ENCODE data around the gene CPM.

DNA sequence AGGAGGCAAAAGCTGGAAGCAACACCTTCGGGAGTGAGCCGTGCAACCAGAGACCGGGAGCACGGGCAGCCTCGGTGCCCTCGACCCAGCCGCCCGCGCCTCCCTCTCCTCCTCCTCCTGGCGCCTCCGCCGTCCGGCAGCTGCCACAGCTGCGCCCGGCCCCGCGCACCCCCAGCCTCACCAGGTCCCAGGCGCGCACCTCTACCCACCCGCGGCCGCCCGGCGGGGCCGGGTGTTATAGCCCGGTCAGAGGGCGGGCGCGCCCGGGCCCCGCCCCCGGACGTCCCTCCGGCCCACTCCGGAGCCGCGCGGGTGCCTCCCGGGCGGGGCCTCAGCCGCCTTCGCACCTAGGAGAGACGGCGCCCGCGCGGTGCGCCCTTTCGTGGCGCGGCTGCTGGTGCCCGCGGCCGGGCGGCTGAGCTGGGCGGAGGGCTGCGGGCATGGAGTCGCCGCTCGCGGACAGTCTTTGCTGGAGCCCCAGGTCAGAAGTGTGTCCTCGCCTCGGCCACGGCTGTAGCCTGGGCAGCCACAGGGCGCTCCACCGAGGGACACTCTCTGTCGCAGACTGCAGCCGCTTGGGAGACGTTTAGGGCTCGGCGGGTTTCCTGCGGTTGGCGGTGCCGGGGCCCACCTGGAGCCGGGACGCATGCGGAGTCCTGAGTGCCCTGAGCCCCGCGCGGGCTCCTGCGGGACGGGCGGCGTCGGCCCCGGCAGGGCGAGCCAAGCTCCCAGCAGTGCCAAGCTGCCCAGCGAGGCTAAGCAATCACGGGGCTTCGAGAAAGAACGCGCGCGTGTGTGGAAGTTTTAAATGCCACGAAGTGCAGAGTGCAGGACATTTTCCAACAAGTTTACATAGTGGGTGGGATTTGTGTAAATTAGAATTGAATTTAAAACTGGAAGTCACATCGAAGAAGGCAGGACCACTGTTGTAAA is at the start of gene CPM:
- no peak for TF ChIP-seq POLR2AphosphoS5 (IDR thresholded peaks at IDR 0.05; ENCODE audit: low read depth, low read length)
- no peak for TF ChIP-seq TAF1 (IDR thresholded peaks at IDR 0.05; ENCODE audit: borderline replicate concordance, low read depth, low read length)

Measured in GM12892 (cell line).